IPS-NIHi7 (cell line): ENCODE results near the gene PNPT1.
A peak's percentile ranks its signal among the peaks of the same experiment; 100 is the strongest.
"Not testable (repeated sequence)": the region's sequence is repeated elsewhere in the genome, so short reads cannot be mapped to it uniquely, and the experiment has no call there.

ENCODE experiments used
- DNase-seq: peaks from one replicate; pipeline ENCODE4 v3.0.0; 2012; ENCODE audit warnings: mixed read lengths; ENCODE audit errors: extremely low spot score

Gene PNPT1

GRCh38 chr2:55693181-55694125, at the start of gene PNPT1:
Gene PNPT1, minus strand, starts transcription at chr2:55693844. Its CDS starts 21 bp downstream, at chr2:55693823.
- peak; percentile 99 for DNase-seq

GRCh38 chr2:55742996-55743395, 49.4 kb upstream of the PNPT1 start:
- DNase-seq: no peak

- not testable (repeated sequence) for DNase-seq
Observed at GRCh38 chr2:55736019-55736536, 42.4 kb upstream of the PNPT1 start.

GRCh38 chr2:55734726-55735125, 41.1 kb upstream of the PNPT1 start:
- DNase-seq: no peak

- DNase-seq: no peak
Observed at GRCh38 chr2:55733335-55733734, 39.7 kb upstream of the PNPT1 start.

GRCh38 chr2:55732854-55733253, 39.2 kb upstream of the PNPT1 start:
- no peak for DNase-seq

- DNase-seq: no peak
Observed at GRCh38 chr2:55729136-55729685, 35.6 kb upstream of the PNPT1 start.

- DNase-seq: no peak
Observed at GRCh38 chr2:55721596-55722215, 28.1 kb upstream of the PNPT1 start.

GRCh38 chr2:55720417-55720816, 26.8 kb upstream of the PNPT1 start:
- no peak for DNase-seq

GRCh38 chr2:55719852-55720251, 26.2 kb upstream of the PNPT1 start:
- DNase-seq: no peak

- DNase-seq: peak; percentile 67
Observed at GRCh38 chr2:55718165-55719008, 24.7 kb upstream of the PNPT1 start.

GRCh38 chr2:55715626-55716025, 22.0 kb upstream of the PNPT1 start:
- no peak for DNase-seq

- not testable (repeated sequence) for DNase-seq
Observed at GRCh38 chr2:55715178-55715577, 21.5 kb upstream of the PNPT1 start.

- DNase-seq: peak; percentile 29
Observed at GRCh38 chr2:55712477-55713060, 18.9 kb upstream of the PNPT1 start.

GRCh38 chr2:55710025-55710424, 16.4 kb upstream of the PNPT1 start:
- DNase-seq: no peak

- DNase-seq: no peak
Observed at GRCh38 chr2:55707751-55708150, 14.1 kb upstream of the PNPT1 start.

- DNase-seq: not testable (repeated sequence)
Observed at GRCh38 chr2:55706258-55706657, 12.6 kb upstream of the PNPT1 start.

- no peak for DNase-seq
Observed at GRCh38 chr2:55705027-55705653, 11.5 kb upstream of the PNPT1 start.

- DNase-seq: no peak
Observed at GRCh38 chr2:55703350-55703749, 9.7 kb upstream of the PNPT1 start.

GRCh38 chr2:55692740-55693139, 904 bp downstream of the PNPT1 start:
- DNase-seq: not testable (repeated sequence)

GRCh38 chr2:55672630-55673029, 21.0 kb downstream of the PNPT1 start:
- no peak for DNase-seq
